MM.1S (cell line): Measurements from ENCODE around the gene PSMB8.

ENCODE experiments used
- DNase-seq: peaks from one replicate; pipeline ENCODE4 v3.0.0-alpha.2; 2015
- H2AFZ ChIP-seq: fragments of 300-600 bp; sonication (generic); 2 replicates; pipeline ENCODE4 v1.6.0; 2016; ENCODE audit warnings: antibody characterized with exemption, low read length
- H3F3A ChIP-seq: fragments of 300-600 bp; sonication (generic); 2 replicates; pipeline ENCODE4 v1.6.1; 2016; ENCODE audit warnings: mild to moderate bottlenecking, antibody characterized with exemption, low read length, moderate library complexity, mixed read lengths; ENCODE audit not compliant: insufficient read depth
- H3K27ac ChIP-seq: fragments of 300-600 bp; sonication (generic); 2 replicates; pipeline ENCODE4 v1.5.1; 2016; ENCODE audit warnings: mild to moderate bottlenecking, low read length
- H3K27me3 ChIP-seq: fragments of 300-600 bp; sonication (generic); replicated peaks from 2 replicates; pipeline ENCODE4 v1.6.0; 2016; ENCODE audit warnings: low read length; ENCODE audit not compliant: insufficient read depth
- H3K36me3 ChIP-seq: fragments of 300-600 bp; sonication (generic); replicated peaks from 2 replicates; pipeline ENCODE4 v1.6.1; 2016; ENCODE audit warnings: mild to moderate bottlenecking, low read length, mixed read lengths; ENCODE audit not compliant: insufficient read depth
- H3K4me1 ChIP-seq: fragments of 300-600 bp; sonication (generic); 2 replicates; pipeline ENCODE4 v1.6.1; 2016; ENCODE audit warnings: low read length, mixed read lengths
- H3K4me2 ChIP-seq: fragments of 300-600 bp; sonication (generic); 2 replicates; pipeline ENCODE4 v1.6.0; 2016; ENCODE audit warnings: low read depth, low read length
- H3K4me3 ChIP-seq: fragments of 300-600 bp; sonication (generic); 2 replicates; pipeline ENCODE4 v1.5.1; 2016; ENCODE audit warnings: low read length, mixed read lengths
- H3K79me2 ChIP-seq: fragments of 300-600 bp; sonication (generic); 2 replicates; pipeline ENCODE4 v1.6.1; 2016; ENCODE audit warnings: mixed run types, low read length, mixed read lengths
- H3K9ac ChIP-seq: fragments of 300-600 bp; sonication (generic); 2 replicates; pipeline ENCODE4 v1.6.1; 2016; ENCODE audit warnings: low read length, mixed read lengths
- H3K9me2 ChIP-seq: fragments of 300-600 bp; sonication (generic); replicated peaks from 2 replicates; pipeline ENCODE4 v1.6.1; 2016; ENCODE audit warnings: mild to moderate bottlenecking, low read length, mixed read lengths; ENCODE audit not compliant: insufficient read depth
- H3K9me3 ChIP-seq: fragments of 300-600 bp; sonication (generic); replicated peaks from 2 replicates; pipeline ENCODE4 v1.6.1; 2016; ENCODE audit warnings: mild to moderate bottlenecking, low read length, mixed read lengths; ENCODE audit not compliant: insufficient read depth
- H4K20me1 ChIP-seq: fragments of 300-600 bp; sonication (generic); 2 replicates; pipeline ENCODE4 v1.6.1; 2016; ENCODE audit warnings: mild to moderate bottlenecking, low read length, moderate library complexity, mixed read lengths; ENCODE audit not compliant: insufficient read depth
- CTCF ChIP-seq: fragments of 300-600 bp; sonication (generic); IDR thresholded peaks from 2 replicates; pipeline ENCODE4 v1.5.1; 2016; ENCODE audit warnings: antibody characterized with exemption, low read length, mixed read lengths
- EZH2 ChIP-seq: fragments of 300-600 bp; sonication (generic); optimal IDR thresholded peaks from 2 replicates; pipeline ENCODE3; 2017; ENCODE audit warnings: low read depth, mild to moderate bottlenecking, antibody characterized with exemption, low read length, mixed read lengths
- EZH2phosphoT487 ChIP-seq: fragments of 300-600 bp; sonication (generic); IDR thresholded peaks from 2 replicates; pipeline ENCODE4 v1.6.1; 2018; ENCODE audit warnings: antibody characterized with exemption, low read length

The PSMB8 gene

GRCh38 chr6:32845384-32845884, 1.6 kb upstream of the PSMB8 start:
- no peaks in the 10 kb centered on the region for H3K27me3 ChIP-seq
- H4K20me1 ChIP-seq: no peaks in the 10 kb centered on the region
- H3K4me3 ChIP-seq: peak overlapping the region; percentile 88
- peaks cover 21% of the 10 kb centered on the region for H3K4me1 ChIP-seq
- peaks cover 41% of the 10 kb centered on the region for H3K79me2 ChIP-seq
- no peaks in the 10 kb centered on the region for H3K9me3 ChIP-seq
- H3K36me3 ChIP-seq: 0 out of 2 replicates have a peak, but pooled peaks cover 1% of the 10 kb centered on the region
- peak; percentile 33 for DNase-seq
- H3K9me2 ChIP-seq: no peaks in the 10 kb centered on the region
- H3K4me2 ChIP-seq: peak overlapping the region; percentile 82
- no peak overlapping the region for H2AFZ ChIP-seq
- peak overlapping the region; percentile 81; the same call in 1 of the 2 replicates for H3K9ac ChIP-seq
- no peak for TF ChIP-seq EZH2
- TF ChIP-seq EZH2phosphoT487: no peak
- no peak for TF ChIP-seq CTCF
- peaks cover 23% of the 10 kb centered on the region for H3F3A ChIP-seq
- peak overlapping the region; percentile 87 for H3K27ac ChIP-seq

- Histone ChIP-seq H3K27me3 (no peaks in the 10 kb centered on the region), H3K9me3 (no peaks in the 10 kb centered on the region), H3K9ac (peak overlapping the region; percentile 81; the same call in 1 of the 2 replicates), H3K36me3 (no peaks in the 10 kb centered on the region), H3K4me2 (peak overlapping the region; percentile 82), H3K27ac (peak overlapping the region; percentile 87), H3K4me3 (peak overlapping the region; percentile 88), H3K79me2 (peaks cover 39% of the 10 kb centered on the region), H3K9me2 (no peaks in the 10 kb centered on the region), H3F3A (peaks cover 23% of the 10 kb centered on the region), H2AFZ (no peak overlapping the region), H3K4me1 (peaks cover 21% of the 10 kb centered on the region), H4K20me1 (no peaks in the 10 kb centered on the region)
- TF ChIP-seq EZH2 (no peak), CTCF (no peak)
- DNase-seq: peak; percentile 17
Observed at GRCh38 chr6:32844839-32845383, 1.1 kb upstream of the PSMB8 start.

GRCh38 chr6:32843331-32843978, 392 bp downstream of the PSMB8 start:
- H2AFZ ChIP-seq: peak overlapping the region; percentile 86
- no peaks in the 10 kb centered on the region for H3K9me3 ChIP-seq
- H3K4me2 ChIP-seq: peak overlapping the region; percentile 82
- H3K9ac ChIP-seq: peak overlapping the region; percentile 81
- H3K79me2 ChIP-seq: peaks cover 38% of the 10 kb centered on the region
- no peaks in the 10 kb centered on the region for H3K36me3 ChIP-seq
- DNase-seq: no peak
- peak overlapping the region; percentile 88 for H3K4me3 ChIP-seq
- H3F3A ChIP-seq: peaks cover 27% of the 10 kb centered on the region
- peaks cover 21% of the 10 kb centered on the region for H3K4me1 ChIP-seq
- H3K27me3 ChIP-seq: no peaks in the 10 kb centered on the region
- TF ChIP-seq EZH2phosphoT487: no peak
- no peak for TF ChIP-seq EZH2
- no peak for TF ChIP-seq CTCF
- H3K9me2 ChIP-seq: no peaks in the 10 kb centered on the region
- H3K27ac ChIP-seq: peak overlapping the region; percentile 87; the same call in 1 of the 2 replicates
- H4K20me1 ChIP-seq: no peaks in the 10 kb centered on the region
